ENCODE data around the gene ANKRD44. TPM values are rescaled to one million over a fixed set of nuclear protein-coding genes. Genes with fewer than 3 reads are reported as not detected.

ANKRD44 gene
- total and polyA plus RNA-seq, 5 experiments from 2014 or later, result 85.8 to 279 (median 96.1) TPM

GRCh38 chr2:197170208-197170607, 140.4 kb downstream of the ANKRD44 start:
- H3K27ac Mint-ChIP-seq, result peak overlapping the region in 9 of 10 donors; percentile 18 to 93 (median 68)
- no peak overlapping the region for H3K4me3 Mint-ChIP-seq
- peaks cover 34 to 93% (median 82%) of the 10 kb centered on the region in 4 donors for H3K4me1 Mint-ChIP-seq
- DNase-seq (no peak), ATAC-seq (no peak)
- POLR2A ChIA-PET, result interaction anchor here (1.2 kb wide), 1 partner anchor 57 kb away, joined by 4 read pairs; no protein-coding TSS in a partner anchor
- H3K9me3 Mint-ChIP-seq, result no peaks in the 10 kb centered on the region
- no peaks in the 10 kb centered on the region for H3K27me3 Mint-ChIP-seq
- H3K36me3 Mint-ChIP-seq, result peaks cover 0 to 59% (median under 1%) of the 10 kb centered on the region in 3 donors

DNA sequence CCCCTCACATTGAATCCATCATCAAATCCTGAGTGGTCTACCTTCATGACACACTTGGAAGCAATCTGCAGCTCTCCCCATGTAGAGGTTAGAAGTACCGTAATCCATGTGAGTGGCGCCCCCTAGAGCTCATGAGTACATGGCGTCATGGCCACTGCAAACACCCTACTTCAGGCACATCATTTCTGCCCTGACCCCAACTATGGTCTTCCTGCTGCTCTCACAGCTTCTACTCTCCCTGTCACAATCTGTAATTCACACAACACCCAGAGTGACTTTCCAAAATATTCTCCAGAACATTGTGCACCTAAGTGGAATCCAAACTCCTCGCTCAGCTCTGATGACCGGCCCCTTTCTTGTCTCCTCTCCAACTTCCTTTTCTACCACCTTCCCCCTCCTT, 141.9 kb downstream of the ANKRD44 start:
- DNase-seq (peak; percentile 40 to 78 (median 57)), ATAC-seq (peak; percentile 78 to 89)
- Mint-ChIP-seq H3K27me3 (no peaks in the 10 kb centered on the region), H3K4me3 (peak overlapping the region in 7 of 10 donors; percentile 0 to 75 (median 19)), H3K4me1 (peaks cover 35 to 88% (median 79%) of the 10 kb centered on the region in 4 donors), H3K9me3 (no peaks in the 10 kb centered on the region), H3K27ac (peak overlapping the region; percentile 67 to 93 (median 82)), H3K36me3 (peaks cover 0 to 55% (median 4%) of the 10 kb centered on the region in 3 donors)
- POLR2A ChIA-PET, result interaction anchor here (0.9 to 1.1 kb wide), 2 partner anchors 8 to 29 kb away, joined by 3 read pairs; no protein-coding TSS in a partner anchor

GRCh38 chr2:197167608-197168314, 142.8 kb downstream of the ANKRD44 start:
- Mint-ChIP-seq H3K4me1 (peaks cover 40 to 90% (median 82%) of the 10 kb centered on the region in 4 donors), H3K27ac (peak overlapping the region in 9 of 10 donors; percentile 16 to 93 (median 82)), H3K4me3 (peak overlapping the region in 3 of 10 donors; percentile 15), H3K36me3 (peaks cover 0 to 48% (median 4%) of the 10 kb centered on the region in 3 donors), H3K27me3 (no peaks in the 10 kb centered on the region), H3K9me3 (no peaks in the 10 kb centered on the region)
- DNase-seq, result no peak
- POLR2A ChIA-PET, result interaction anchor here (1.0 to 1.4 kb wide), 3 partner anchors 9 to 17 kb away, joined by 3 to 4 read pairs (median 3); no protein-coding TSS in a partner anchor
- ATAC-seq, result no peak

GRCh38 chr2:197165020-197165419, 145.6 kb downstream of the ANKRD44 start:
- H3K4me3 Mint-ChIP-seq, result peak overlapping the region in 3 of 10 donors; percentile 5 to 39 (median 20)
- peak overlapping the region; percentile 72 to 92 (median 84) for H3K27ac Mint-ChIP-seq
- H3K4me1 Mint-ChIP-seq, result peaks cover 51 to 92% (median 85%) of the 10 kb centered on the region in 4 donors
- H3K9me3 Mint-ChIP-seq, result peaks cover 0 to 3% (median 0%) of the 10 kb centered on the region in 9 donors
- DNase-seq, result no peak
- POLR2A ChIA-PET, result no interaction called here
- H3K36me3 Mint-ChIP-seq, result peaks cover 0 to 35% (median 4%) of the 10 kb centered on the region in 3 donors
- ATAC-seq, result no peak
- no peaks in the 10 kb centered on the region for H3K27me3 Mint-ChIP-seq

DNA sequence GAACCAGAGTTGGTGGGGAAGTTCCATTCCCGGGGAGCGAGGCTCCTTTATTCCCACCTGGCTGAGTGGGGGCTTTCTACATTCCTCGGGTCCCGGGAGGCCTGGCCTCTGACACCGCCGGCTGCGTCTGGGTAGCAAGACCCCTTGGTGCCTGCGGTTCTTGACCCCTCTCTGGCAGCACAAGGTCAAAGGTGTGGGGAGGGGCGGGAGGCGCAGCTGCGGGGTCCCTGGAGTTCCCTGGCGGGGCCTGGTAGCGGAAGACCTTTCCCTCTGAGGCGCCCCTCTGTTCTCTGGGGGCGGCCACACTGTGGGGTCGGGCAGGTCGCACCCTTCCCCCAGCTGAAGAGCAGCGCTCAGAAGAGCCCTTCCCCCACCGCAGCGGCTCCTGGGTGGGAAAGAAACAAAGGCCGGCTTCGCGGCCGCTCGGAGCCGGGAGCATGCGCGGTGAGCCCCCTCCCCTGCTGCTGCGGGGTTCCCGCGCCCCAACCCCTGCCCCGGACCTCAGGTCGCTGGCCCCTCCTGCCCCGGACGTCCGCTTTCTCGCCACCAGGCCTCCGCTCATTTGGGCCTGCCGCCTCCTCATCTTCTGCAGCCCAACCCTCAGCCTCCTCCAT, 146.3 kb downstream of the ANKRD44 start:
- Mint-ChIP-seq H3K36me3 (peaks cover under 1 to 33% (median 4%) of the 10 kb centered on the region in 3 donors), H3K27me3 (no peaks in the 10 kb centered on the region), H3K9me3 (peaks cover 0 to 3% (median 0%) of the 10 kb centered on the region in 9 donors), H3K27ac (peak overlapping the region in 8 of 10 donors; percentile 76 to 92 (median 86)), H3K4me3 (peak overlapping the region in 5 of 10 donors; percentile 5 to 39 (median 24)), H3K4me1 (peaks cover 52 to 92% (median 87%) of the 10 kb centered on the region in 4 donors)
- DNase-seq (no peak), ATAC-seq (no peak)
- POLR2A ChIA-PET, result interaction anchor here (1.0 kb wide), 1 partner anchor 23 kb away, joined by 3 read pairs; no protein-coding TSS in a partner anchor

- H3K36me3 Mint-ChIP-seq, result peaks cover 4 to 31% (median 4%) of the 10 kb centered on the region in 3 donors
- DNase-seq, result no peak
- peaks cover 51 to 92% (median 87%) of the 10 kb centered on the region in 4 donors for H3K4me1 Mint-ChIP-seq
- H3K9me3 Mint-ChIP-seq, result peaks cover 0 to 3% (median 0%) of the 10 kb centered on the region in 9 donors
- no peaks in the 10 kb centered on the region for H3K27me3 Mint-ChIP-seq
- POLR2A ChIA-PET, result interaction anchor here (1.0 kb wide), 1 partner anchor 24 kb away, joined by 3 read pairs; no protein-coding TSS in a partner anchor
- no peak for ATAC-seq
- peak overlapping the region in 2 of 10 donors; percentile 25 to 47 for H3K4me3 Mint-ChIP-seq
- H3K27ac Mint-ChIP-seq, result peak overlapping the region in 8 of 10 donors; percentile 19 to 100 (median 78)
Observed at GRCh38 chr2:197163712-197164140, 146.9 kb downstream of the ANKRD44 start.

DNA sequence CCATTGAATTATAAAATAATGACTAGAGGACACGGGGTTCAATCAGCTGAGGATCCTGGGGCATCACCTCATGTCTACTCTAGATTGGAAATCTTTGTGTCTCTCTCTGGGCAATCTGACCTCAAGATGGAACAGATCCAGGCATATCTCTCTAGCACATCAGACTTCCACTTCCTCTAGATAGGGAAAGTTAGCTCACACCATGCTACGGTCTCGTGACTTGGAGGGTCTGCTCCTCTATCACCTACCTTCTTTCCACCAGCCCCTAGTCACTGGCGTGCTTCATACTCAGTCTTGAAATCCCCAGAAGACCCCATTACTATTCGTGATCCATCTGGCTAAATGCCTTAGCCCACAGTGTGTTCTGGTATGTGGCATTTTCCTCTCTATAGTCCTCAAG, 148.8 kb downstream of the ANKRD44 start:
- Mint-ChIP-seq H3K27ac (peak overlapping the region; percentile 11 to 100 (median 79)), H3K9me3 (peaks cover 0 to 3% (median 0%) of the 10 kb centered on the region in 9 donors), H3K36me3 (peaks cover 10 to 27% (median 19%) of the 10 kb centered on the region in 3 donors), H3K27me3 (no peaks in the 10 kb centered on the region), H3K4me1 (peaks cover 47 to 91% (median 80%) of the 10 kb centered on the region in 4 donors), H3K4me3 (peak overlapping the region in 8 of 10 donors; percentile 4 to 61 (median 14))
- no peak for ATAC-seq
- no peak for DNase-seq
- POLR2A ChIA-PET, result interaction anchor here (1.0 to 1.3 kb wide), 4 partner anchors 9 to 148 kb away, joined by 3 to 4 read pairs (median 4); partner anchors contain the start of gene ANKRD44

GRCh38 chr2:197159661-197160211, 150.8 kb downstream of the ANKRD44 start:
- no peaks in the 10 kb centered on the region for H3K27me3 Mint-ChIP-seq
- H3K36me3 Mint-ChIP-seq, result peaks cover 19 to 33% (median 25%) of the 10 kb centered on the region in 3 donors
- H3K4me1 Mint-ChIP-seq, result peaks cover 38 to 88% (median 76%) of the 10 kb centered on the region in 4 donors
- POLR2A ChIA-PET, result interaction anchor here (0.9 kb wide), 1 partner anchor 39 kb away, joined by 3 read pairs; no protein-coding TSS in a partner anchor
- H3K4me3 Mint-ChIP-seq, result peak overlapping the region in 7 of 10 donors; percentile 16 to 50 (median 32)
- H3K9me3 Mint-ChIP-seq, result peaks cover 0 to 10% (median 0%) of the 10 kb centered on the region in 9 donors
- ATAC-seq (peak; percentile 48 to 66), DNase-seq (peak in 2 of 10 donors; percentile 22 to 23)
- peak overlapping the region; percentile 56 to 100 (median 79) for H3K27ac Mint-ChIP-seq

GRCh38 chr2:197158591-197159550, 151.7 kb downstream of the ANKRD44 start:
- DNase-seq (no peak), ATAC-seq (no peak)
- peaks cover 19 to 30% (median 25%) of the 10 kb centered on the region in 3 donors for H3K36me3 Mint-ChIP-seq
- H3K4me1 Mint-ChIP-seq, result peaks cover 35 to 91% (median 79%) of the 10 kb centered on the region in 4 donors
- peak overlapping the region in 4 of 10 donors; percentile 9 to 56 (median 29) for H3K4me3 Mint-ChIP-seq
- peak overlapping the region; percentile 55 to 100 (median 77) for H3K27ac Mint-ChIP-seq
- H3K27me3 Mint-ChIP-seq, result no peaks in the 10 kb centered on the region
- H3K9me3 Mint-ChIP-seq, result peaks cover 0 to 10% (median 0%) of the 10 kb centered on the region in 9 donors
- POLR2A ChIA-PET, result interaction anchor here (0.6 to 1.3 kb wide), 4 partner anchors 22 to 72 kb away, joined by 3 to 4 read pairs (median 3); no protein-coding TSS in a partner anchor

GRCh38 chr2:197157879-197158537, 152.6 kb downstream of the ANKRD44 start:
- H3K27me3 Mint-ChIP-seq, result no peaks in the 10 kb centered on the region
- peaks cover 38 to 92% (median 79%) of the 10 kb centered on the region in 4 donors for H3K4me1 Mint-ChIP-seq
- POLR2A ChIA-PET, result interaction anchor here (1.3 kb wide), 1 partner anchor 71 kb away, joined by 3 read pairs; no protein-coding TSS in a partner anchor
- no peak for DNase-seq
- H3K27ac Mint-ChIP-seq, result peak overlapping the region in 9 of 10 donors; percentile 29 to 100 (median 76)
- peaks cover 0 to 10% (median 0%) of the 10 kb centered on the region in 9 donors for H3K9me3 Mint-ChIP-seq
- ATAC-seq, result no peak
- H3K4me3 Mint-ChIP-seq, result peak overlapping the region in 2 of 10 donors; percentile 27 to 56
- H3K36me3 Mint-ChIP-seq, result peaks cover 19 to 33% (median 25%) of the 10 kb centered on the region in 3 donors

Measured in naive thymus-derived CD8-positive, alpha-beta T cell (primary cell).